Esophagus squamous epithelium (tissue), 4 donors: ENCODE measurements around the gene CHKB.

Source experiments
- CTCF ChIP-seq, 6 experiments: fragments of 450-650 bp in 4 of 6; fragments of 200-600 bp in 2 of 6; sonication (generic) in 2 of 6; IDR thresholded peaks; one replicate each; pipeline ENCODE4 v1.5.1; 2016 to 2019; ENCODE audit warnings: antibody characterized with exemption in 6 of 6, mild to moderate bottlenecking in 4 of 6, moderate library complexity in 4 of 6
- POLR2A ChIP-seq, 4 donors: fragments of 450-650 bp; IDR thresholded peaks; one replicate each; pipeline ENCODE4 v1.6.1; 2017; ENCODE audit warnings: antibody characterized with exemption in 4 of 4, mild to moderate bottlenecking in 4 of 4, moderate library complexity in 3 of 4

GRCh38 chr22:50561401-50562358 lies 21.0 kb downstream of the CHKB start:
- TF ChIP-seq POLR2A (IDR thresholded peaks at IDR 0.05) (no peak), CTCF (IDR thresholded peaks at IDR 0.05) (no peak)
